GM23338 (cell line): ENCODE results near the gene NUP214.

Experiments
- EZH2 ChIP-seq: fragments of 200-600 bp; sonication (generic); IDR thresholded peaks from one replicate; pipeline ENCODE4 v1.8.0; 2017; ENCODE audit warnings: antibody characterized with exemption, mild to moderate bottlenecking, low read depth; ENCODE audit not compliant: unreplicated experiment
- POLR2AphosphoS5 ChIP-seq: IDR thresholded peaks from 2 replicates; pipeline ENCODE4 v1.6.1; 2016; ENCODE audit warnings: antibody characterized with exemption, low read depth
- TF ChIP-seq, protein P1 (sequence below), 2 experiments: fragments of 200-600 bp in 1 of 2; sonication (generic) in 1 of 2; conservative IDR thresholded peaks; 2 replicates each; pipeline versions ENCODE4 v1.5.1 to v1.6.1; 2016 to 2017; ENCODE audit warnings: antibody characterized with exemption in 2 of 2, low read depth in 2 of 2, mild to moderate bottlenecking in 2 of 2, moderate library complexity in 1 of 2
- TF ChIP-seq, protein P2 (sequence below): IDR thresholded peaks from one replicate; pipeline ENCODE4 v1.6.1; 2018; ENCODE audit warnings: antibody characterized with exemption; ENCODE audit not compliant: unreplicated experiment

DNA sequence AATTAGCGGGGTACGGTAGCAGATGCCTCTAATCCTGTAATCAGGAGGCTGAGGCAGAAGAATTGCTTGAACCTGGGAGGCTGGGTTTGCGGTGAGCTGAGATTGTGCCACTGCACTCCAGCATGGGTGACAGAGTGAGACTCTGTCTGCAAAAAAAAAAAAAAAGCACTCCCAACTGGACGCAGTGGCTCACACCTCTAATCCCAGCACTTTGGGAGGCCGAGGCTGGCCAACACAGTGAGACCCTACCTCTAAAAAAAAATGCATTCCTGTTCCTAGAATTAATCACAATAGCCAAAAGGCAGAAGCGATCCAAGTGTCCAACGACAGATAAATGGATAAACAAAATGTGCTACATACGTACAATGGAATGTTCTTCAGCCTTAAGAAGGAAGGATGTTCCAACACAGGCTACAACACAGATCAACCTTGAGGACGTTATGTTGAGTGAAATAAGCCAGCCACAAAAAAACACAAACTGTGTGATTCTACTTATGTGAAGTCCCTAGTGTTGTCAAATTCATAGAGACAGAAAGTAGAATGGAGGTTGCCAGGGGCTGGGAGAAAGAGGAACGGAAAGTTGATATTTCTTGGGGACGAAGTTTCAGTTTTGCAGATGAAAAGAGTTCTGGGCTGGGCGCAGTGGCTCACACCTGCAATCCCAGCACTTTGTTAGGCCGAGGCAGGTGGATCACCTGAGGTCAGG, 137.1 kb downstream of the NUP214 start:
- TF ChIP-seq, protein P1, sequence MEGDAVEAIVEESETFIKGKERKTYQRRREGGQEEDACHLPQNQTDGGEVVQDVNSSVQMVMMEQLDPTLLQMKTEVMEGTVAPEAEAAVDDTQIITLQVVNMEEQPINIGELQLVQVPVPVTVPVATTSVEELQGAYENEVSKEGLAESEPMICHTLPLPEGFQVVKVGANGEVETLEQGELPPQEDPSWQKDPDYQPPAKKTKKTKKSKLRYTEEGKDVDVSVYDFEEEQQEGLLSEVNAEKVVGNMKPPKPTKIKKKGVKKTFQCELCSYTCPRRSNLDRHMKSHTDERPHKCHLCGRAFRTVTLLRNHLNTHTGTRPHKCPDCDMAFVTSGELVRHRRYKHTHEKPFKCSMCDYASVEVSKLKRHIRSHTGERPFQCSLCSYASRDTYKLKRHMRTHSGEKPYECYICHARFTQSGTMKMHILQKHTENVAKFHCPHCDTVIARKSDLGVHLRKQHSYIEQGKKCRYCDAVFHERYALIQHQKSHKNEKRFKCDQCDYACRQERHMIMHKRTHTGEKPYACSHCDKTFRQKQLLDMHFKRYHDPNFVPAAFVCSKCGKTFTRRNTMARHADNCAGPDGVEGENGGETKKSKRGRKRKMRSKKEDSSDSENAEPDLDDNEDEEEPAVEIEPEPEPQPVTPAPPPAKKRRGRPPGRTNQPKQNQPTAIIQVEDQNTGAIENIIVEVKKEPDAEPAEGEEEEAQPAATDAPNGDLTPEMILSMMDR (conservative IDR thresholded peaks at IDR 0.05; ENCODE audit: low read depth in 2 of 2) = no peak
- TF ChIP-seq EZH2 (no peak), POLR2AphosphoS5 (no peak)
- TF ChIP-seq, protein P2, sequence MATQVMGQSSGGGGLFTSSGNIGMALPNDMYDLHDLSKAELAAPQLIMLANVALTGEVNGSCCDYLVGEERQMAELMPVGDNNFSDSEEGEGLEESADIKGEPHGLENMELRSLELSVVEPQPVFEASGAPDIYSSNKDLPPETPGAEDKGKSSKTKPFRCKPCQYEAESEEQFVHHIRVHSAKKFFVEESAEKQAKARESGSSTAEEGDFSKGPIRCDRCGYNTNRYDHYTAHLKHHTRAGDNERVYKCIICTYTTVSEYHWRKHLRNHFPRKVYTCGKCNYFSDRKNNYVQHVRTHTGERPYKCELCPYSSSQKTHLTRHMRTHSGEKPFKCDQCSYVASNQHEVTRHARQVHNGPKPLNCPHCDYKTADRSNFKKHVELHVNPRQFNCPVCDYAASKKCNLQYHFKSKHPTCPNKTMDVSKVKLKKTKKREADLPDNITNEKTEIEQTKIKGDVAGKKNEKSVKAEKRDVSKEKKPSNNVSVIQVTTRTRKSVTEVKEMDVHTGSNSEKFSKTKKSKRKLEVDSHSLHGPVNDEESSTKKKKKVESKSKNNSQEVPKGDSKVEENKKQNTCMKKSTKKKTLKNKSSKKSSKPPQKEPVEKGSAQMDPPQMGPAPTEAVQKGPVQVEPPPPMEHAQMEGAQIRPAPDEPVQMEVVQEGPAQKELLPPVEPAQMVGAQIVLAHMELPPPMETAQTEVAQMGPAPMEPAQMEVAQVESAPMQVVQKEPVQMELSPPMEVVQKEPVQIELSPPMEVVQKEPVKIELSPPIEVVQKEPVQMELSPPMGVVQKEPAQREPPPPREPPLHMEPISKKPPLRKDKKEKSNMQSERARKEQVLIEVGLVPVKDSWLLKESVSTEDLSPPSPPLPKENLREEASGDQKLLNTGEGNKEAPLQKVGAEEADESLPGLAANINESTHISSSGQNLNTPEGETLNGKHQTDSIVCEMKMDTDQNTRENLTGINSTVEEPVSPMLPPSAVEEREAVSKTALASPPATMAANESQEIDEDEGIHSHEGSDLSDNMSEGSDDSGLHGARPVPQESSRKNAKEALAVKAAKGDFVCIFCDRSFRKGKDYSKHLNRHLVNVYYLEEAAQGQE = no peak
